Fibroblast of peridontal ligament (primary cell): ENCODE measurements around the gene NRBF2.
A peak's percentile ranks its signal among the peaks of the same experiment; 100 is the strongest.

Experiments
- DNase-seq: peaks from one replicate; pipeline ENCODE4 v3.0.0-alpha.2; 2010; ENCODE audit errors: extremely low read depth

The NRBF2 gene

GRCh38 chr10:63116452-63117072 lies 16.6 kb upstream of the NRBF2 start:
- no peak for DNase-seq

- DNase-seq, result no peak
Observed at GRCh38 chr10:63119041-63119440, 14.1 kb upstream of the NRBF2 start.

GRCh38 chr10:63120554-63120953 lies 12.6 kb upstream of the NRBF2 start:
- peak; percentile 100 for DNase-seq

- DNase-seq, result no peak
Observed at GRCh38 chr10:63123727-63124362, 9.3 kb upstream of the NRBF2 start.

- DNase-seq, result no peak
Observed at GRCh38 chr10:63125459-63125858, 7.7 kb upstream of the NRBF2 start.

- peak; percentile 88 for DNase-seq
Observed at GRCh38 chr10:63128443-63128842, 4.7 kb upstream of the NRBF2 start.

GRCh38 chr10:63129888-63130287 lies 3.2 kb upstream of the NRBF2 start:
- DNase-seq, result no peak

- DNase-seq, result no peak
Observed at GRCh38 chr10:63132651-63133055, 475 bp upstream of the NRBF2 start.

GRCh38 chr10:63133821-63134557 lies 861 bp downstream of the NRBF2 start:
- peak; percentile 54 for DNase-seq

GRCh38 chr10:63137306-63137705 lies 4.2 kb downstream of the NRBF2 start:
- peak; percentile 72 for DNase-seq

GRCh38 chr10:63140077-63140476 lies 6.9 kb downstream of the NRBF2 start:
- no peak for DNase-seq

- no peak for DNase-seq
Observed at GRCh38 chr10:63142136-63142535, 9.0 kb downstream of the NRBF2 start.

- no peak for DNase-seq
Observed at GRCh38 chr10:63143987-63144386, 10.9 kb downstream of the NRBF2 start.

GRCh38 chr10:63145782-63146181 lies 12.7 kb downstream of the NRBF2 start:
- DNase-seq, result peak; percentile 52

GRCh38 chr10:63146503-63146902 lies 13.4 kb downstream of the NRBF2 start:
- DNase-seq, result no peak

GRCh38 chr10:63150745-63151144 lies 17.6 kb downstream of the NRBF2 start:
- DNase-seq, result no peak

- DNase-seq, result peak; percentile 65
Observed at GRCh38 chr10:63153868-63154545, 20.9 kb downstream of the NRBF2 start.

GRCh38 chr10:63154546-63155387 lies 21.6 kb downstream of the NRBF2 start:
- no peak for DNase-seq

GRCh38 chr10:63155388-63156020 lies 22.4 kb downstream of the NRBF2 start:
- DNase-seq, result no peak

GRCh38 chr10:63156236-63156635 lies 23.1 kb downstream of the NRBF2 start:
- DNase-seq, result no peak
